Measurements from ENCODE around the gene RRAS2. TPM values are rescaled to one million over a fixed set of nuclear protein-coding genes. Genes with fewer than 3 reads are reported as not detected.
A peak's percentile ranks its signal among the peaks of the same experiment; 100 is the strongest.
"Not testable (repeated sequence)": the region's sequence is repeated elsewhere in the genome, so short reads cannot be mapped to it uniquely, and the experiment has no call there.

RRAS2 gene
- total RNA-seq, 3 donors from 2014 or later (not counting 1 experiment from before 2014, with no cell fraction given) = 62.1 to 86.7 (median 69.6) TPM

- peaks cover 3% of the 10 kb centered on the region for H3K9me3 ChIP-seq (ENCODE audit: control insufficient read depth, insufficient read depth, low read length)
- Mint-ChIP-seq H3K4me3 (no peak overlapping the region), H3K9me3 (no peaks in the 10 kb centered on the region), H3K27me3 (ENCODE audit: low read depth in 2 of 2) (no peaks in the 10 kb centered on the region), H3K36me3 (no peaks in the 10 kb centered on the region), H3K4me1 (peaks cover 60 to 74% of the 10 kb centered on the region in 2 donors), H3K27ac (peak overlapping the region; percentile 25 to 38)
- peak in 1 of 3 donors; percentile 19 for ATAC-seq
- H3K4me3 ChIP-seq (ENCODE audit: low read length) = no peak overlapping the region
- no peak for TF ChIP-seq CTCF (IDR thresholded peaks at IDR 0.05)
- intact Hi-C loops (cut with micrococcal nuclease) = no loop called here
- no peak for DNase-seq
- H3K27me3 ChIP-seq (ENCODE audit: control insufficient read depth, insufficient read depth, low read length) = no peaks in the 10 kb centered on the region
- peaks cover 18% of the 10 kb centered on the region for H3K4me1 ChIP-seq (ENCODE audit: control insufficient read depth, insufficient read depth, low read length)
- no peaks in the 10 kb centered on the region for H3K36me3 ChIP-seq (ENCODE audit: control insufficient read depth, insufficient read depth, low read length)
- WGBS (ENCODE audit: insufficient coverage) = 80% methylated on average over 1 of the region's 2 CpGs
- H3K27ac ChIP-seq (ENCODE audit: low read length) = no peak overlapping the region
Measured at GRCh38 chr11:14346303-14346955, 12.6 kb downstream of the RRAS2 start.

GRCh38 chr11:14345668-14346067 lies 13.3 kb downstream of the RRAS2 start:
- Mint-ChIP-seq H3K4me1 (peaks cover 66 to 76% of the 10 kb centered on the region in 2 donors), H3K36me3 (no peaks in the 10 kb centered on the region), H3K27ac (peak overlapping the region; percentile 25 to 38), H3K4me3 (no peak overlapping the region), H3K9me3 (no peaks in the 10 kb centered on the region), H3K27me3 (ENCODE audit: low read depth in 2 of 2) (no peaks in the 10 kb centered on the region)
- DNase-seq = no peak
- H3K27ac ChIP-seq (ENCODE audit: low read length) = no peak overlapping the region
- 100% methylated on average over 1 of the region's 1 CpG for WGBS (ENCODE audit: insufficient coverage)
- H3K4me3 ChIP-seq (ENCODE audit: low read length) = no peak overlapping the region
- H3K27me3 ChIP-seq (ENCODE audit: control insufficient read depth, insufficient read depth, low read length) = no peaks in the 10 kb centered on the region
- TF ChIP-seq CTCF (IDR thresholded peaks at IDR 0.05) = no peak
- H3K9me3 ChIP-seq (ENCODE audit: control insufficient read depth, insufficient read depth, low read length) = peaks cover 3% of the 10 kb centered on the region
- H3K36me3 ChIP-seq (ENCODE audit: control insufficient read depth, insufficient read depth, low read length) = no peaks in the 10 kb centered on the region
- intact Hi-C loops (cut with micrococcal nuclease) = no loop called here
- ATAC-seq = no peak
- H3K4me1 ChIP-seq (ENCODE audit: control insufficient read depth, insufficient read depth, low read length) = peaks cover 18% of the 10 kb centered on the region

- Mint-ChIP-seq H3K27ac (peak overlapping the region; percentile 25 to 38), H3K4me1 (peaks cover 63 to 74% of the 10 kb centered on the region in 2 donors)
- ATAC-seq; H3K36me3 ChIP-seq (ENCODE audit: control insufficient read depth, insufficient read depth, low read length); H3K36me3 Mint-ChIP-seq; H3K4me3 Mint-ChIP-seq; H3K9me3 Mint-ChIP-seq; H3K4me3 ChIP-seq (ENCODE audit: low read length); H3K27me3 ChIP-seq (ENCODE audit: control insufficient read depth, insufficient read depth, low read length); DNase-seq; H3K27me3 Mint-ChIP-seq (ENCODE audit: low read depth in 2 of 2); H3K27ac ChIP-seq (ENCODE audit: low read length); H3K9me3 ChIP-seq (ENCODE audit: control insufficient read depth, insufficient read depth, low read length); intact Hi-C loops (cut with micrococcal nuclease): not testable (repeated sequence)
- 91% methylated on average over 4 of the region's 5 CpGs for WGBS (ENCODE audit: insufficient coverage)
- peaks cover 14% of the 10 kb centered on the region for H3K4me1 ChIP-seq (ENCODE audit: control insufficient read depth, insufficient read depth, low read length)
Measured at GRCh38 chr11:14345016-14345415, 14.0 kb downstream of the RRAS2 start.

- no peak for ATAC-seq
- no peaks in the 10 kb centered on the region for H3K27me3 Mint-ChIP-seq (ENCODE audit: low read depth in 2 of 2)
- no peaks in the 10 kb centered on the region for H3K36me3 Mint-ChIP-seq
- intact Hi-C loops (cut with micrococcal nuclease) = no loop called here
- Histone ChIP-seq H3K4me3 (ENCODE audit: low read length) (no peak overlapping the region), H3K27me3 (ENCODE audit: control insufficient read depth, insufficient read depth, low read length) (no peaks in the 10 kb centered on the region), H3K9me3 (ENCODE audit: control insufficient read depth, insufficient read depth, low read length) (peaks cover 3% of the 10 kb centered on the region), H3K36me3 (ENCODE audit: control insufficient read depth, insufficient read depth, low read length) (no peaks in the 10 kb centered on the region), H3K27ac (ENCODE audit: low read length) (no peak overlapping the region), H3K4me1 (ENCODE audit: control insufficient read depth, insufficient read depth, low read length) (peaks cover 17% of the 10 kb centered on the region)
- no peak for TF ChIP-seq CTCF (IDR thresholded peaks at IDR 0.05)
- no CpG with 5 or more reads among the region's 1 CpG for WGBS (ENCODE audit: insufficient coverage)
- H3K9me3 Mint-ChIP-seq = no peaks in the 10 kb centered on the region
- DNase-seq = no peak
- no peak overlapping the region for H3K4me3 Mint-ChIP-seq
- peak overlapping the region; percentile 43 to 59 for H3K27ac Mint-ChIP-seq
- H3K4me1 Mint-ChIP-seq = peaks cover 46 to 66% of the 10 kb centered on the region in 2 donors
Measured at GRCh38 chr11:14342906-14343305, 16.1 kb downstream of the RRAS2 start.
